ENCODE data around the gene LGALS8. TPM values are rescaled to one million over a fixed set of nuclear protein-coding genes. Genes with fewer than 3 reads are reported as not detected.

LGALS8 gene
- total RNA-seq, 1 experiment from 2014 or later = 221 TPM

GRCh38 chr1:236514703-236515442 lies 8.9 kb upstream of the LGALS8 start:
- no peaks in the 10 kb centered on the region for H3K9me3 ChIP-seq (ENCODE audit: control insufficient read depth, insufficient read depth, low read depth, low read length)
- H3K36me3 ChIP-seq (ENCODE audit: control insufficient read depth, insufficient read depth, low read length) = no peaks in the 10 kb centered on the region
- H3K4me1 ChIP-seq (ENCODE audit: control insufficient read depth, insufficient read depth, low read length) = peaks cover 51% of the 10 kb centered on the region
- intact Hi-C loops (cut with micrococcal nuclease; ENCODE audit: unreplicated experiment) (no loop called here), in situ Hi-C loops (cut with HindIII; ENCODE audit: low pct_unique_long_range_greater_than_20kb, low sequenced_read_pairs) (no loop called here)
- H3K27ac ChIP-seq (ENCODE audit: low read length) = peak overlapping the region; percentile 100
- no peak for TF ChIP-seq TCF7L2 (IDR thresholded peaks at IDR 0.05; ENCODE audit: low read depth, low read length)
- TF ChIP-seq CTCF (IDR thresholded peaks at IDR 0.05) = no peak
- peak; percentile 77; the same call in 1 of the 2 replicates for TF ChIP-seq POLR2AphosphoS5 (IDR thresholded peaks at IDR 0.05; ENCODE audit: low read depth, low read length)
- no peak for TF ChIP-seq SIN3A (IDR thresholded peaks at IDR 0.05; ENCODE audit: borderline replicate concordance, insufficient read depth, low read depth, low read length)
- TF ChIP-seq, protein P1, sequence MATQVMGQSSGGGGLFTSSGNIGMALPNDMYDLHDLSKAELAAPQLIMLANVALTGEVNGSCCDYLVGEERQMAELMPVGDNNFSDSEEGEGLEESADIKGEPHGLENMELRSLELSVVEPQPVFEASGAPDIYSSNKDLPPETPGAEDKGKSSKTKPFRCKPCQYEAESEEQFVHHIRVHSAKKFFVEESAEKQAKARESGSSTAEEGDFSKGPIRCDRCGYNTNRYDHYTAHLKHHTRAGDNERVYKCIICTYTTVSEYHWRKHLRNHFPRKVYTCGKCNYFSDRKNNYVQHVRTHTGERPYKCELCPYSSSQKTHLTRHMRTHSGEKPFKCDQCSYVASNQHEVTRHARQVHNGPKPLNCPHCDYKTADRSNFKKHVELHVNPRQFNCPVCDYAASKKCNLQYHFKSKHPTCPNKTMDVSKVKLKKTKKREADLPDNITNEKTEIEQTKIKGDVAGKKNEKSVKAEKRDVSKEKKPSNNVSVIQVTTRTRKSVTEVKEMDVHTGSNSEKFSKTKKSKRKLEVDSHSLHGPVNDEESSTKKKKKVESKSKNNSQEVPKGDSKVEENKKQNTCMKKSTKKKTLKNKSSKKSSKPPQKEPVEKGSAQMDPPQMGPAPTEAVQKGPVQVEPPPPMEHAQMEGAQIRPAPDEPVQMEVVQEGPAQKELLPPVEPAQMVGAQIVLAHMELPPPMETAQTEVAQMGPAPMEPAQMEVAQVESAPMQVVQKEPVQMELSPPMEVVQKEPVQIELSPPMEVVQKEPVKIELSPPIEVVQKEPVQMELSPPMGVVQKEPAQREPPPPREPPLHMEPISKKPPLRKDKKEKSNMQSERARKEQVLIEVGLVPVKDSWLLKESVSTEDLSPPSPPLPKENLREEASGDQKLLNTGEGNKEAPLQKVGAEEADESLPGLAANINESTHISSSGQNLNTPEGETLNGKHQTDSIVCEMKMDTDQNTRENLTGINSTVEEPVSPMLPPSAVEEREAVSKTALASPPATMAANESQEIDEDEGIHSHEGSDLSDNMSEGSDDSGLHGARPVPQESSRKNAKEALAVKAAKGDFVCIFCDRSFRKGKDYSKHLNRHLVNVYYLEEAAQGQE (IDR thresholded peaks at IDR 0.05; ENCODE audit: insufficient read depth in 1 of 2, low read depth in 2 of 2, low read length in 1 of 2) = peak in 1 of 2 experiments; percentile 25; a peak in 1 of 4 replicates
- ATAC-seq (peak; percentile 76), DNase-seq (ENCODE audit: low read depth, low spot score) (no peak)
- peak overlapping the region in 1 of 2 experiments; percentile 25; a peak in 2 of 4 replicates for H3K4me3 ChIP-seq (ENCODE audit: low read depth in 2 of 2, low read length in 2 of 2)
- H3K27me3 ChIP-seq (ENCODE audit: control insufficient read depth, insufficient read depth, low read length) = no peaks in the 10 kb centered on the region
- ChIA-PET CTCF (no interaction called here), POLR2A (no interaction called here)
- BruUV-seq (replicated peaks) = no TSS peak

- ChIA-PET CTCF (no interaction called here), POLR2A (no interaction called here)
- no peaks in the 10 kb centered on the region for H3K9me3 ChIP-seq (ENCODE audit: control insufficient read depth, insufficient read depth, low read depth, low read length)
- intact Hi-C loops (cut with micrococcal nuclease; ENCODE audit: unreplicated experiment) = no loop called here
- ATAC-seq (peak; percentile 86), DNase-seq (ENCODE audit: low read depth, low spot score) (no peak)
- peak overlapping the region; percentile 100 for H3K27ac ChIP-seq (ENCODE audit: low read length)
- no peaks in the 10 kb centered on the region for H3K27me3 ChIP-seq (ENCODE audit: control insufficient read depth, insufficient read depth, low read length)
- H3K36me3 ChIP-seq (ENCODE audit: control insufficient read depth, insufficient read depth, low read length) = no peaks in the 10 kb centered on the region
- H3K4me3 ChIP-seq (ENCODE audit: low read depth in 2 of 2, low read length in 2 of 2) = peak overlapping the region in 1 of 2 experiments; percentile 25; a peak in 2 of 4 replicates
- in situ Hi-C loops (cut with HindIII; ENCODE audit: low pct_unique_long_range_greater_than_20kb, low sequenced_read_pairs) = no loop called here
- peak; percentile 96 for TF ChIP-seq TCF7L2 (IDR thresholded peaks at IDR 0.05; ENCODE audit: low read depth, low read length)
- TF ChIP-seq, protein P1 (IDR thresholded peaks at IDR 0.05; ENCODE audit: insufficient read depth in 1 of 2, low read depth in 2 of 2, low read length in 1 of 2) = peak in 1 of 2 experiments; percentile 14; a peak in 1 of 4 replicates
- no peak for TF ChIP-seq CTCF (IDR thresholded peaks at IDR 0.05)
- no peak for TF ChIP-seq POLR2AphosphoS5 (IDR thresholded peaks at IDR 0.05; ENCODE audit: low read depth, low read length)
- no peak for TF ChIP-seq SIN3A (IDR thresholded peaks at IDR 0.05; ENCODE audit: borderline replicate concordance, insufficient read depth, low read depth, low read length)
- no TSS peak for BruUV-seq (replicated peaks)
- peaks cover 52% of the 10 kb centered on the region for H3K4me1 ChIP-seq (ENCODE audit: control insufficient read depth, insufficient read depth, low read length)
These were observed 8.3 kb upstream of the LGALS8 start for GRCh38 chr1:236515443-236515958.
